ENCODE results near the gene LRFN4. TPM values are rescaled to one million over a fixed set of nuclear protein-coding genes. Genes with fewer than 3 reads are reported as not detected.

Gene LRFN4
- polyA plus RNA-seq, 1 donor from 2014 or later: 85.0 TPM

- TF ChIP-seq MXI1 (conservative IDR thresholded peaks at IDR 0.05; ENCODE audit: poor library complexity, severe bottlenecking): no peak
- no peak for TF ChIP-seq POLR2AphosphoS5 (IDR thresholded peaks at IDR 0.05)
- no peak for TF ChIP-seq EZH2 (IDR thresholded peaks at IDR 0.05; ENCODE audit: borderline replicate concordance, insufficient read depth, low read length, poor library complexity, severe bottlenecking)
- no peak for TF ChIP-seq EP300 (conservative IDR thresholded peaks at IDR 0.05; ENCODE audit: poor library complexity, severe bottlenecking)
- no peaks in the 10 kb centered on the region for H3K27me3 ChIP-seq (ENCODE audit: insufficient read depth, low read depth, low read length)
- no peaks in the 10 kb centered on the region for H3K9me2 ChIP-seq (ENCODE audit: insufficient read depth, low read length)
- no peak overlapping the region for H3K4me2 ChIP-seq (ENCODE audit: low read length)
- no peaks in the 10 kb centered on the region for H3K79me2 ChIP-seq (replicated peaks; ENCODE audit: insufficient read depth, low read length)
- H4K20me1 ChIP-seq (ENCODE audit: insufficient read depth): no peaks in the 10 kb centered on the region
- H3K27ac ChIP-seq (ENCODE audit: low read length): no peak overlapping the region
- no peaks in the 10 kb centered on the region for H3F3A ChIP-seq (ENCODE audit: insufficient read depth, low read length, poor library complexity, severe bottlenecking)
- H2AFZ ChIP-seq (ENCODE audit: low read depth, low read length): no peak overlapping the region
- no peaks in the 10 kb centered on the region for H3K36me3 ChIP-seq (ENCODE audit: insufficient read depth, low read length)
- H3K9me3 ChIP-seq (ENCODE audit: low read length): no peaks in the 10 kb centered on the region
- H3K4me3 ChIP-seq (ENCODE audit: low read length): no peak overlapping the region
- H3K9ac ChIP-seq (ENCODE audit: low read length): no peak overlapping the region
Observed at GRCh38 chr11:66861774-66862558, 5.1 kb downstream of the LRFN4 start.

GRCh38 chr11:66862559-66863037 is 5.7 kb downstream of the LRFN4 start:
- H3K9me3 ChIP-seq (ENCODE audit: low read length): no peaks in the 10 kb centered on the region
- H3K4me3 ChIP-seq (ENCODE audit: low read length): no peak overlapping the region
- no peak overlapping the region for H3K9ac ChIP-seq (ENCODE audit: low read length)
- TF ChIP-seq EZH2 (IDR thresholded peaks at IDR 0.05; ENCODE audit: borderline replicate concordance, insufficient read depth, low read length, poor library complexity, severe bottlenecking) (no peak), SMC3 (conservative IDR thresholded peaks at IDR 0.05; ENCODE audit: poor library complexity) (no peak), REST (IDR thresholded peaks at IDR 0.05; ENCODE audit: borderline replicate concordance) (no peak), TAF1 (IDR thresholded peaks at IDR 0.05; ENCODE audit: low read depth) (no peak), EP300 (conservative IDR thresholded peaks at IDR 0.05; ENCODE audit: poor library complexity, severe bottlenecking) (no peak), MXI1 (conservative IDR thresholded peaks at IDR 0.05; ENCODE audit: poor library complexity, severe bottlenecking) (no peak)
- no peak overlapping the region for H3K27ac ChIP-seq (ENCODE audit: low read length)
- H3K79me2 ChIP-seq (replicated peaks; ENCODE audit: insufficient read depth, low read length): no peaks in the 10 kb centered on the region
- no peaks in the 10 kb centered on the region for H3K9me2 ChIP-seq (ENCODE audit: insufficient read depth, low read length)
- no peak overlapping the region for H3K4me2 ChIP-seq (ENCODE audit: low read length)
- no peaks in the 10 kb centered on the region for H3K36me3 ChIP-seq (ENCODE audit: insufficient read depth, low read length)
- no peaks in the 10 kb centered on the region for H4K20me1 ChIP-seq (ENCODE audit: insufficient read depth)
- H2AFZ ChIP-seq (ENCODE audit: low read depth, low read length): no peak overlapping the region
- H3K27me3 ChIP-seq (ENCODE audit: insufficient read depth, low read depth, low read length): no peaks in the 10 kb centered on the region
- H3F3A ChIP-seq (ENCODE audit: insufficient read depth, low read length, poor library complexity, severe bottlenecking): no peaks in the 10 kb centered on the region

GRCh38 chr11:66863428-66864125 is 6.7 kb downstream of the LRFN4 start:
- Histone ChIP-seq H3K9me2 (ENCODE audit: insufficient read depth, low read length) (no peaks in the 10 kb centered on the region), H3K4me2 (ENCODE audit: low read length) (no peak overlapping the region), H3K9ac (ENCODE audit: low read length) (no peak overlapping the region), H3K4me3 (ENCODE audit: low read length) (no peak overlapping the region), H3F3A (ENCODE audit: insufficient read depth, low read length, poor library complexity, severe bottlenecking) (no peaks in the 10 kb centered on the region), H3K9me3 (ENCODE audit: low read length) (no peaks in the 10 kb centered on the region), H4K20me1 (ENCODE audit: insufficient read depth) (no peaks in the 10 kb centered on the region), H3K36me3 (ENCODE audit: insufficient read depth, low read length) (no peaks in the 10 kb centered on the region), H3K27me3 (ENCODE audit: insufficient read depth, low read depth, low read length) (no peaks in the 10 kb centered on the region), H3K27ac (ENCODE audit: low read length) (no peak overlapping the region), H2AFZ (ENCODE audit: low read depth, low read length) (no peak overlapping the region), H3K79me2 (replicated peaks; ENCODE audit: insufficient read depth, low read length) (no peaks in the 10 kb centered on the region)
- no peak for TF ChIP-seq REST (IDR thresholded peaks at IDR 0.05; ENCODE audit: borderline replicate concordance)

Data from neural cell (in vitro differentiated cells).